ENCODE results near the gene RGS6.

Gene RGS6

DNA sequence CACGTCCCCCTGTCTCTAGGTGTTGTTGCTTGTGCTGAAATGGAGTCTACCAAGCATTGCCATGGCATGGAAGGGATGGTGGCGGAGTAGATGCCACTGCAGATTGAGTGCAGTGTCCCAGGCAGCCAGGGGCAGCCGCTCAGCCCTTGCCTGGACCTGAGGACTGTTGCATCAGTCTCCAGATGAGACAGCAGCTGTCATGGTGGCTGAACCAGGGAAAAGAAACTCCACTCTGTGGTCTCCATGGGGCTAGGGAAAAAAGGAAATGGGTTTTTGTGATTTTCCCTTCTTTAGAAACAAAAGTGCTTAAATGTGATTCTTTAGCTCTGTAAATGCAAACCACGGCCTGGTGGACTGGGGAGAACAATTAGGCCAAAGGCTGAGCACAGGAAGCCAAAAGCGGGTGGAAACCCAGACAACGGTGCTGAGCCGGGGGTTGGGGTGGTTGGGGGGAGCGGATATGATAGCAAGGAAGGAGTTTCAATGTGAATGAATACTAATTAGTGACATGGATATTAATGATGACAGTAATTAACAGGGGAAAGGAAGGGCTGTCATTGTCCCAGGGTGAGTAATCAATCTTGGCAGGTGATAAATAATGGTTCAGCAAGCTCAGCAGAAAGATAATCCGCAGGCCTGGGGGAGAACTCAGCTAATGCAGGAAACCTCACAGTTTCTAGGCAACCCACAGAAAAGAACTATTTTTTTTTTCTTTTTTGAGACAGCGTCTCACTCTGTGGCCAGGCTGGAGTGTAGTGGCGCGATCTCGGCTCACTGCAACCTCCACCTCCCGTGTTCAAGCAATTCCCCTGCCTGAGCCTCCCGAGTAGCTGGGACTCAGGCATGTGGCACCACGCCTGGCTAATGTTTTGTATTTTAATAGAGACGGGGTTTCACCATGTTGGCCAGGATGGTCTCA, 519.1 kb downstream of the RGS6 start:
- no peak overlapping the region for H3K27ac ChIP-seq (ENCODE audit: low read length, poor library complexity, severe bottlenecking)
- H2BK5ac ChIP-seq (ENCODE audit: low read depth, low read length, poor library complexity, severe bottlenecking), result no peak overlapping the region
- no peak overlapping the region for H2BK120ac ChIP-seq (ENCODE audit: low read depth, low read length)
- H3K4me3 ChIP-seq (ENCODE audit: insufficient read depth in 1 of 2, low read depth in 1 of 2, low read length in 2 of 2), result no peak overlapping the region
- H2BK12ac ChIP-seq (ENCODE audit: low read length in 2 of 2), result peak overlapping the region in 1 of 2 experiments; percentile 75
- no peak overlapping the region for H2AK5ac ChIP-seq (ENCODE audit: low read length, severe bottlenecking)
- no peaks in the 10 kb centered on the region for H3K79me1 ChIP-seq (replicated peaks; ENCODE audit: low read length, poor library complexity, severe bottlenecking)
- H2AFZ ChIP-seq (ENCODE audit: low read depth, low read length), result peak overlapping the region; percentile 70
- H3K4ac ChIP-seq (ENCODE audit: low read depth in 1 of 2, low read length in 2 of 2), result no peak overlapping the region
- peak overlapping the region; percentile 30 for H4K91ac ChIP-seq (ENCODE audit: low read length)
- no peak overlapping the region for H3K4me2 ChIP-seq (ENCODE audit: low read length, poor library complexity, severe bottlenecking)
- peak overlapping the region; percentile 34 to 86 for H3K18ac ChIP-seq (ENCODE audit: low read depth in 1 of 2, low read length in 2 of 2)
- peaks cover 0 to 22% of the 10 kb centered on the region in 2 experiments for H3K27me3 ChIP-seq (ENCODE audit: control insufficient read depth in 1 of 2, insufficient read depth in 1 of 2, low read length in 2 of 2)
- no peak overlapping the region for H2BK15ac ChIP-seq (ENCODE audit: low read depth, poor library complexity, severe bottlenecking)
- H3K9me3 ChIP-seq (ENCODE audit: control insufficient read depth, low read length), result no peaks in the 10 kb centered on the region
- no peaks in the 10 kb centered on the region for H3K36me3 ChIP-seq (ENCODE audit: control insufficient read depth in 1 of 2, insufficient read depth in 2 of 2, low read depth in 1 of 2, low read length in 2 of 2)
- peak overlapping the region; percentile 51 for H3K9ac ChIP-seq (ENCODE audit: low read length)
- peak overlapping the region; percentile 92 for H4K8ac ChIP-seq (ENCODE audit: low read length)
- H3K4me1 ChIP-seq (ENCODE audit: control insufficient read depth, insufficient read depth, low read depth, low read length), result peaks cover 6% of the 10 kb centered on the region
- no peak overlapping the region for H3K23ac ChIP-seq (ENCODE audit: low read length in 2 of 2)
- H3K14ac ChIP-seq (ENCODE audit: low read length in 2 of 2), result peak overlapping the region in 1 of 2 experiments; percentile 86
- peak; percentile 38 for DNase-seq
- 46% methylated on average over 14 of the region's 17 CpGs for WGBS

- Histone ChIP-seq H3K4me3 (ENCODE audit: insufficient read depth in 1 of 2, low read depth in 1 of 2, low read length in 2 of 2) (no peak overlapping the region), H2AFZ (ENCODE audit: low read depth, low read length) (no peak overlapping the region), H3K18ac (ENCODE audit: low read depth in 1 of 2, low read length in 2 of 2) (no peak overlapping the region), H3K4me2 (ENCODE audit: low read length, poor library complexity, severe bottlenecking) (no peak overlapping the region), H2BK12ac (ENCODE audit: low read length in 2 of 2) (no peak overlapping the region), H3K14ac (ENCODE audit: low read length in 2 of 2) (no peak overlapping the region), H4K91ac (ENCODE audit: low read length) (no peak overlapping the region), H2AK5ac (ENCODE audit: low read length, severe bottlenecking) (no peak overlapping the region), H2BK5ac (ENCODE audit: low read depth, low read length, poor library complexity, severe bottlenecking) (no peak overlapping the region), H2BK120ac (ENCODE audit: low read depth, low read length) (no peak overlapping the region), H4K8ac (ENCODE audit: low read length) (no peak overlapping the region), H3K79me1 (replicated peaks; ENCODE audit: low read length, poor library complexity, severe bottlenecking) (no peaks in the 10 kb centered on the region), H3K9me3 (ENCODE audit: control insufficient read depth, low read length) (no peaks in the 10 kb centered on the region), H3K4ac (ENCODE audit: low read depth in 1 of 2, low read length in 2 of 2) (no peak overlapping the region), H3K27ac (ENCODE audit: low read length, poor library complexity, severe bottlenecking) (no peak overlapping the region), H3K4me1 (ENCODE audit: control insufficient read depth, insufficient read depth, low read depth, low read length) (peaks cover 6% of the 10 kb centered on the region), H3K36me3 (ENCODE audit: control insufficient read depth in 1 of 2, insufficient read depth in 2 of 2, low read depth in 1 of 2, low read length in 2 of 2) (no peaks in the 10 kb centered on the region), H3K9ac (ENCODE audit: low read length) (no peak overlapping the region), H2BK15ac (ENCODE audit: low read depth, poor library complexity, severe bottlenecking) (no peak overlapping the region), H3K23ac (ENCODE audit: low read length in 2 of 2) (no peak overlapping the region), H3K27me3 (ENCODE audit: control insufficient read depth in 1 of 2, insufficient read depth in 1 of 2, low read length in 2 of 2) (peaks cover under 1 to 22% of the 10 kb centered on the region in 2 experiments)
- 90% methylated on average over 5 of the region's 5 CpGs for WGBS
- no peak for DNase-seq
Observed at GRCh38 chr14:72452774-72453173, 520.5 kb downstream of the RGS6 start.

- H2AK5ac ChIP-seq (ENCODE audit: low read length, severe bottlenecking), result no peak overlapping the region
- no peak overlapping the region for H2AFZ ChIP-seq (ENCODE audit: low read depth, low read length)
- H3K27me3 ChIP-seq (ENCODE audit: control insufficient read depth in 1 of 2, insufficient read depth in 1 of 2, low read length in 2 of 2), result peaks cover 16 to 38% of the 10 kb centered on the region in 2 experiments
- no peak overlapping the region for H3K4ac ChIP-seq (ENCODE audit: low read depth in 1 of 2, low read length in 2 of 2)
- no peak overlapping the region for H4K91ac ChIP-seq (ENCODE audit: low read length)
- no peaks in the 10 kb centered on the region for H3K79me1 ChIP-seq (replicated peaks; ENCODE audit: low read length, poor library complexity, severe bottlenecking)
- H3K36me3 ChIP-seq (ENCODE audit: control insufficient read depth in 1 of 2, insufficient read depth in 2 of 2, low read depth in 1 of 2, low read length in 2 of 2), result no peaks in the 10 kb centered on the region
- no peak overlapping the region for H2BK120ac ChIP-seq (ENCODE audit: low read depth, low read length)
- no peak overlapping the region for H3K9ac ChIP-seq (ENCODE audit: low read length)
- no peak overlapping the region for H2BK15ac ChIP-seq (ENCODE audit: low read depth, poor library complexity, severe bottlenecking)
- no peaks in the 10 kb centered on the region for H3K9me3 ChIP-seq (ENCODE audit: control insufficient read depth, low read length)
- WGBS, result 44% methylated on average over 2 of the region's 3 CpGs
- H4K8ac ChIP-seq (ENCODE audit: low read length), result no peak overlapping the region
- no peak overlapping the region for H2BK5ac ChIP-seq (ENCODE audit: low read depth, low read length, poor library complexity, severe bottlenecking)
- no peak overlapping the region for H3K4me2 ChIP-seq (ENCODE audit: low read length, poor library complexity, severe bottlenecking)
- H3K27ac ChIP-seq (ENCODE audit: low read length, poor library complexity, severe bottlenecking), result no peak overlapping the region
- DNase-seq, result no peak
- no peak overlapping the region for H3K14ac ChIP-seq (ENCODE audit: low read length in 2 of 2)
- no peak overlapping the region for H3K4me3 ChIP-seq (ENCODE audit: insufficient read depth in 1 of 2, low read depth in 1 of 2, low read length in 2 of 2)
- H3K4me1 ChIP-seq (ENCODE audit: control insufficient read depth, insufficient read depth, low read depth, low read length), result peaks cover 6% of the 10 kb centered on the region
- no peak overlapping the region for H3K18ac ChIP-seq (ENCODE audit: low read depth in 1 of 2, low read length in 2 of 2)
- H2BK12ac ChIP-seq (ENCODE audit: low read length in 2 of 2), result no peak overlapping the region
- no peak overlapping the region for H3K23ac ChIP-seq (ENCODE audit: low read length in 2 of 2)
Observed at GRCh38 chr14:72454388-72455160, 522.3 kb downstream of the RGS6 start.

DNA sequence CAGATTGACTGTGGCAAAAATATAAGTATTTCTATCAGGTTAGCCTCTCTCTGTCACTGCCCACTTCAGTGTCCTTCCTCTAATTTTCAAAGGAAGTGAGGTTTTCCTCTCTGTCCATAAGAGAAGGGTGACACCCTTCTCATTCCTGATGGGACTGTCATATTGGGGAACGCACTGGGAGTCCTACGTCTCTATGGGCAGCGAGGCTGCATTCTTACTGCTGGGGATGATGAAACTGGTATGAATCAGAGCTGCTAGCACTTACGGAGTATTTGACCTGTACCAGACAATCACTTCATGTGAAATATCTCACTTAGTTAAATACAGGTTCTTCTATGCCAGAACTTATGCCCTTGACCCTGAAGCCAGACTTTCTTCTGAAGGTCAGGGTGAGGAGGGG, 525.4 kb downstream of the RGS6 start:
- no peak overlapping the region for H2AK5ac ChIP-seq (ENCODE audit: low read length, severe bottlenecking)
- no peaks in the 10 kb centered on the region for H3K9me3 ChIP-seq (ENCODE audit: control insufficient read depth, low read length)
- no peak overlapping the region for H2BK120ac ChIP-seq (ENCODE audit: low read depth, low read length)

More for the DNA sequence above, 525.4 kb downstream of the RGS6 start:
- no peak overlapping the region for H3K18ac ChIP-seq (ENCODE audit: low read depth in 1 of 2, low read length in 2 of 2)
- H2BK15ac ChIP-seq (ENCODE audit: low read depth, poor library complexity, severe bottlenecking), result no peak overlapping the region
- no peak overlapping the region for H4K91ac ChIP-seq (ENCODE audit: low read length)
- no peak overlapping the region for H3K4me3 ChIP-seq (ENCODE audit: insufficient read depth in 1 of 2, low read depth in 1 of 2, low read length in 2 of 2)
- H2BK5ac ChIP-seq (ENCODE audit: low read depth, low read length, poor library complexity, severe bottlenecking), result no peak overlapping the region
- H3K4me2 ChIP-seq (ENCODE audit: low read length, poor library complexity, severe bottlenecking), result no peak overlapping the region
- H3K9ac ChIP-seq (ENCODE audit: low read length), result no peak overlapping the region
- WGBS, result 56% methylated on average over 3 of the region's 4 CpGs
- H3K14ac ChIP-seq (ENCODE audit: low read length in 2 of 2), result no peak overlapping the region
- no peak overlapping the region for H3K27ac ChIP-seq (ENCODE audit: low read length, poor library complexity, severe bottlenecking)
- H2BK12ac ChIP-seq (ENCODE audit: low read length in 2 of 2), result no peak overlapping the region
- no peak overlapping the region for H3K23ac ChIP-seq (ENCODE audit: low read length in 2 of 2)
- peak; percentile 68 for DNase-seq
- H3K27me3 ChIP-seq (ENCODE audit: control insufficient read depth in 1 of 2, insufficient read depth in 1 of 2, low read length in 2 of 2), result peaks cover 27 to 31% of the 10 kb centered on the region in 2 experiments
- H4K8ac ChIP-seq (ENCODE audit: low read length), result no peak overlapping the region
- H3K4ac ChIP-seq (ENCODE audit: low read depth in 1 of 2, low read length in 2 of 2), result no peak overlapping the region
- H3K36me3 ChIP-seq (ENCODE audit: control insufficient read depth in 1 of 2, insufficient read depth in 2 of 2, low read depth in 1 of 2, low read length in 2 of 2), result no peaks in the 10 kb centered on the region
- no peak overlapping the region for H2AFZ ChIP-seq (ENCODE audit: low read depth, low read length)
- no peaks in the 10 kb centered on the region for H3K79me1 ChIP-seq (replicated peaks; ENCODE audit: low read length, poor library complexity, severe bottlenecking)
- H3K4me1 ChIP-seq (ENCODE audit: control insufficient read depth, insufficient read depth, low read depth, low read length), result no peaks in the 10 kb centered on the region
